Small intestine (tissue), 7 donors: ENCODE measurements around the gene DAB2. TPM values are rescaled to one million over a fixed set of nuclear protein-coding genes. Genes with fewer than 3 reads are reported as not detected.
A peak's percentile ranks its signal among the peaks of the same experiment; 100 is the strongest.

Experiments used
- DNase-seq, 2 donors: peaks; one replicate each; pipeline versions ENCODE4 v3.0.0 to v3.0.0-alpha.2; 2013
- FAIRE-seq: peaks from 2 replicates; lab custom pipeline; 2012; peaks lifted over from hg19 to GRCh38; lab: Jason Lieb, UNC
- H3K27ac ChIP-seq, 3 donors: one replicate each; pipeline ENCODE4 v1.5.1; 2013; ENCODE audit warnings: low read length in 2 of 3, mild to moderate bottlenecking in 2 of 3, control low read depth in 1 of 3, inconsistent platforms in 1 of 3, low read depth in 1 of 3, moderate library complexity in 1 of 3
- H3K27me3 ChIP-seq, 3 donors: one replicate each; pipeline ENCODE4 v1.6.1; 2013; ENCODE audit warnings: low read length in 3 of 3, inconsistent platforms in 1 of 3; ENCODE audit not compliant: control insufficient read depth in 3 of 3, insufficient read depth in 3 of 3
- H3K36me3 ChIP-seq, 3 donors: one replicate each; pipeline ENCODE4 v1.6.1; 2013; ENCODE audit warnings: low read length in 3 of 3, inconsistent platforms in 1 of 3, low read depth in 1 of 3, mild to moderate bottlenecking in 1 of 3, moderate library complexity in 1 of 3; ENCODE audit not compliant: control insufficient read depth in 3 of 3, insufficient read depth in 2 of 3
- H3K4me1 ChIP-seq, 3 donors: one replicate each; pipeline ENCODE4 v1.6.1; 2013; ENCODE audit warnings: low read length in 2 of 3, inconsistent platforms in 1 of 3, low read depth in 1 of 3, mild to moderate bottlenecking in 1 of 3, moderate library complexity in 1 of 3; ENCODE audit not compliant: control insufficient read depth in 3 of 3, insufficient read depth in 2 of 3
- H3K4me3 ChIP-seq, 3 donors: one replicate each; pipeline ENCODE4 v1.5.1; 2013; ENCODE audit warnings: low read length in 3 of 3, control low read depth in 1 of 3, inconsistent platforms in 1 of 3, low read depth in 1 of 3, mild to moderate bottlenecking in 1 of 3, moderate library complexity in 1 of 3
- H3K9me3 ChIP-seq, 2 donors: one replicate each; pipeline ENCODE4 v1.6.1; 2013; ENCODE audit warnings: low read depth in 1 of 2, low read length in 1 of 2; ENCODE audit not compliant: control insufficient read depth in 2 of 2, insufficient read depth in 1 of 2
- WGBS, 3 donors: extraction: QIAGEN DNeasy Blood & Tissue Kit; methylation state at CpG; one replicate each; pipeline ENCODE4 v1.1.7; 2013; 5-methylcytosine and 5-hydroxymethylcytosine counted together
- polyA plus RNA-seq, 4 donors: library from polyadenylated mRNA; stranded (reverse) in 3 of 4; unstranded in 1 of 4; fragments of 200-250 nt in 3 of 4; fragments of 120-200 nt in 1 of 4; gene quantifications; one replicate each; pipeline versions ENCODE4 v1.2.1 to v1.2.3, GENCODE V29; 2013
- donor health status: healthy with polysubstance abuse.
- donor health status: control.
- donor health status: control.
- donor health status: Bipolar disorder and iron deficiency.
- donor health status: healthy.

The DAB2 gene
- polyA plus RNA-seq, 4 donors, result 1.1 to 201 (median 9.9) TPM

DNA sequence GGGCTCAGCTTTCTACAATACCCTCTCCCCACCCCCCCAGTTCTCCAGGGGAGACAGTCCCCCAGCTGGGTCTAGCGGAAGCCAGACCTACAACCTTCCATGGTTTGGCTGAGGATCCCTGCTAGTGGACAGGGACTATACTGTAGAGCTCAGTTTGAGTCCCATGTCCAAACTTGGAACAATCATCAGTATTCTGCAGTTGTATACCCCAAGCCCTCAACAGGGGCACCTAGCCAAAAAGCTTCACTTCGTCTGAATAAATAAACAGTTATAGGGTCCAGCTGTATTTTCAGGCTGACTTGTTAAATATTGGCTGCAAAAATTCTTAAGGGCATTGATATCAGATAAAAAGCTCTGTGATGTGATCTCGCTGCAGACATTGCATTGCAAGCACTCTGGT, 45.1 kb downstream of the DAB2 start:
- Histone ChIP-seq H3K9me3 (no peaks in the 10 kb centered on the region), H3K27ac (no peak overlapping the region), H3K4me1 (peaks cover 0 to 5% (median 0%) of the 10 kb centered on the region in 3 donors), H3K36me3 (peaks cover 0 to 36% (median 0%) of the 10 kb centered on the region in 3 donors), H3K4me3 (no peak overlapping the region), H3K27me3 (peaks cover 0 to 3% (median 0%) of the 10 kb centered on the region in 3 donors)
- FAIRE-seq (no peak), DNase-seq (no peak)
- WGBS, 3 donors, result 69 to 91% (median 82%) methylated on average over 3 of the region's 3 CpGs

DNA sequence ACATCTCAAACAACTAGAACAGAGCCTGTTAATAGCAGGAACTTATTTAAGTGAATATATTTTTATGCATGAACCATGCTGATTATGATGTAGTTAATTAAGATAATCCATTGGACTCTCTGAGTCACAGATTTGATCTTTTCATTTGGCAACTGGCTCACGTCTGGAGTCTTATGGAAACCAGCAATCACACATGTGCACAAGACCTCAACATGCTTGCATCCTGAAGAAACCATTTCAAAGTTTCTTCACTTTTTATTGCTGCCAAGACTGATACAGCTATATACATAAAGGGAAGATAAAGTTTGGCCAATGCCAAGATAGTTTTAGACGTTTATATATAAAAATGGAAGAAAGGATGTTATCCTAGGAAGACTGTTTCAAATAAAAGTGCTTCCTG, 47.2 kb downstream of the DAB2 start:
- Histone ChIP-seq H3K4me1 (peaks cover 0 to 14% (median 0%) of the 10 kb centered on the region in 3 donors), H3K27me3 (no peaks in the 10 kb centered on the region), H3K4me3 (no peak overlapping the region), H3K9me3 (no peaks in the 10 kb centered on the region), H3K36me3 (peaks cover 0 to 32% (median 0%) of the 10 kb centered on the region in 3 donors), H3K27ac (no peak overlapping the region)
- DNase-seq (no peak), FAIRE-seq (no peak)
- WGBS, 3 donors, result 42 to 46% (median 43%) methylated on average over 2 of the region's 2 CpGs

DNA sequence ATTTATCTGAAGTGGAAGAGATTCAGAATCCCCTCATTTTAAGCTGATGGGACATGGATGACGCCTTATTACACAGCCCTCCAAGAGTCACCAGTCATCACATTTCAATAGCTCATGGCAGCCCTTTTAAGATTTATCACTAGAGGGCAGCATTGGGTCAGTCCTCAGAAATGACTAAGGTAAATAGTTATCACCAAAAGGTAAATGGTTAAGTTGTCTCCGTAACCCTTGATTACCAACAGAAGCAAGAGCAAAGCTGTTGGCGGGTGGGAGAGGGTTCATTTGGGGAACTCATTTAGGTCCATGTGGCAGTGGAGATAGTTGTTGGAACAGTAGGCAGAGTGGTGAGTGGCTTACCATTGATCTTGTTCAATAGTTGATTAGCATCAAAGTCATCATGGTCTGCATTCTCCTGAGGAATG, 48.5 kb downstream of the DAB2 start:
- Histone ChIP-seq H3K9me3 (no peaks in the 10 kb centered on the region), H3K4me1 (peaks cover 0 to 14% (median 0%) of the 10 kb centered on the region in 3 donors), H3K27me3 (no peaks in the 10 kb centered on the region), H3K27ac (no peak overlapping the region), H3K36me3 (peaks cover 0 to 28% (median 0%) of the 10 kb centered on the region in 3 donors), H3K4me3 (no peak overlapping the region)
- FAIRE-seq, result no peak
- WGBS, 3 donors, result 17 to 54% (median 25%) methylated on average over 3 of the region's 3 CpGs
- peak; percentile 55 to 74 for DNase-seq

DNA sequence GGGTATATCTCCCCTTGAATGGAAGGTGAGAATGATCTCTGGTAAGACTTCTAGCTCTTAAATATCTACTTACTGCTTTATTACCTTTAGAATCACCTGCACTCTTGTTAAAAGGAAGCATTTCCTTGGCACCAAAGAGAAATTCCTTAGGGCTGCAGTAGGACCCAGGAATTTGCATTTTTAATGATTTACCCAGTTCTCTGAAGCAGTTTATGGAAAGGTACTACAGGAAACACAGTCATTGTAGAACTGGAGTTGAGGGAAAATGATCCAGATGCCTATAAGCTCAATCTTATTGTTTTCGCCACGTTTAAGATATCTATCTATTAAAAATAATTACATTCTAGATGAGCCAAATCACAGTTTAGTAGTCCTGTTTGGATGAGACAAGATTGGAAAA, 51.0 kb downstream of the DAB2 start:
- Histone ChIP-seq H3K4me1 (peaks cover 0 to 22% (median 0%) of the 10 kb centered on the region in 3 donors), H3K4me3 (no peak overlapping the region), H3K27ac (peak overlapping the region in 1 of 3 donors; percentile 59), H3K27me3 (no peaks in the 10 kb centered on the region), H3K9me3 (no peaks in the 10 kb centered on the region), H3K36me3 (peaks cover 0 to 19% (median 0%) of the 10 kb centered on the region in 3 donors)
- WGBS, 3 donors, result 39 to 65% (median 45%) methylated on average over 2 of the region's 2 CpGs
- no peak for FAIRE-seq
- DNase-seq, result peak; percentile 5 to 67

DNA sequence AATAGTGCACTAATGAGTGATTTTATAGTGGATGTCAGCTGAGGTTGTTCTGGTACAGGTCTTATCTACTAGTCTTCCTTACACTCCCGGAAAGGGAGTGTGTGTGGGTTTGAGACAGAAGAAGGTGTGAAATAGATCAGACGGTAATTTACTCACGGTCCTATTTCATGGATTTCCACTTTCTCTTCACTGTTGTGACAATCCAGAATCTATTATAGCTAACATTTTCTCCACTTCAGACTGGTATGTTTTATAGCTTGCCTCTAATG, 53.5 kb downstream of the DAB2 start:
- FAIRE-seq (no peak), DNase-seq (no peak)
- H3K36me3 ChIP-seq, result peaks cover 0 to 7% (median 0%) of the 10 kb centered on the region in 3 donors
- 20 to 61% (median 42%) methylated on average over 3 of the region's 3 CpGs for WGBS, 3 donors
- no peak overlapping the region for H3K4me3 ChIP-seq
- no peaks in the 10 kb centered on the region for H3K27me3 ChIP-seq
- H3K4me1 ChIP-seq, result peaks cover 0 to 22% (median 0%) of the 10 kb centered on the region in 3 donors
- no peaks in the 10 kb centered on the region for H3K9me3 ChIP-seq
- H3K27ac ChIP-seq, result no peak overlapping the region

DNA sequence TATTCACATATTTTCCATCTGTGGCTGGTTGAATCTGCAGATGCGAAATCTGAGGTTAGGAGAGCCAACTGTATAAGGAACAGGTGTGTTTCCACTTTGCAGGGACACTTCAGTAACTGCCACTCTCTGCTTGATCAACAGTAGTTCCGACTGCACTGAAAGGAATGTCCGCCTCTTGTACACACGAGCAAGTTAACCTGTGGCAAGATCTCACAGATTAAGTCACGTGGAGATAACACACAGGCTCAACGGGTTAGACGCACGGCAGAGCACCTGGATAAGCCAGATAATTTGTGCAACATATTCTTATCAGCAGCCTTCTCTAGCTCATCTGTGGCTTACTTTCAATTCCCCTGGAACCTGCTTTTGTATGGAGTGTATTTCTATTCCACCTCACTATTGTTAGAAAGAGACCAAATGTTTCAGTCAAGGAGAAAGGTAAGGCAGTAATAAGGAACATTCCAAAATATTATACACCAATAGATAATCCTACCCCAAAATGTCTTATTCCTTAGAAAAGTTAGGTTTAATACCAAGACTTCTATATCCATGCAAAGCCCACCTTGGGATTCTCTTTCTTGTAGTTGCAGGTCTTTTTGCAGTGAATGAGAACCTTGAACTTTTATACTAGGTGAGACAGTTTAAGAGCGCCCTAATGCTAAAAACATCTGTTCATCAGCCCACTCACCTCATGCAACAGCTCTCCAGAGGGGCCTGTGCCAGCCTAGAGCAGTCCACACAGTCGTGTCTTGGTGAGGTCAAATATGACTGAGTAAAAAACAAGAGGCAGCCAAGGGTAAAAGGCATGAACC, 54.0 kb downstream of the DAB2 start:
- peaks cover 0 to 6% (median 0%) of the 10 kb centered on the region in 3 donors for H3K36me3 ChIP-seq
- peak overlapping the region in 1 of 3 donors; percentile 9 for H3K27ac ChIP-seq
- 13 to 55% (median 33%) methylated on average over 10 of the region's 10 CpGs for whole genome bisulfite sequencing, 3 donors
- no peaks in the 10 kb centered on the region for H3K9me3 ChIP-seq
- no peak overlapping the region for H3K4me3 ChIP-seq
- FAIRE-seq, result no peak
- H3K27me3 ChIP-seq, result no peaks in the 10 kb centered on the region
- H3K4me1 ChIP-seq, result peaks cover 0 to 22% (median 0%) of the 10 kb centered on the region in 3 donors
- peak; percentile 62 to 75 for DNase-seq

DNA sequence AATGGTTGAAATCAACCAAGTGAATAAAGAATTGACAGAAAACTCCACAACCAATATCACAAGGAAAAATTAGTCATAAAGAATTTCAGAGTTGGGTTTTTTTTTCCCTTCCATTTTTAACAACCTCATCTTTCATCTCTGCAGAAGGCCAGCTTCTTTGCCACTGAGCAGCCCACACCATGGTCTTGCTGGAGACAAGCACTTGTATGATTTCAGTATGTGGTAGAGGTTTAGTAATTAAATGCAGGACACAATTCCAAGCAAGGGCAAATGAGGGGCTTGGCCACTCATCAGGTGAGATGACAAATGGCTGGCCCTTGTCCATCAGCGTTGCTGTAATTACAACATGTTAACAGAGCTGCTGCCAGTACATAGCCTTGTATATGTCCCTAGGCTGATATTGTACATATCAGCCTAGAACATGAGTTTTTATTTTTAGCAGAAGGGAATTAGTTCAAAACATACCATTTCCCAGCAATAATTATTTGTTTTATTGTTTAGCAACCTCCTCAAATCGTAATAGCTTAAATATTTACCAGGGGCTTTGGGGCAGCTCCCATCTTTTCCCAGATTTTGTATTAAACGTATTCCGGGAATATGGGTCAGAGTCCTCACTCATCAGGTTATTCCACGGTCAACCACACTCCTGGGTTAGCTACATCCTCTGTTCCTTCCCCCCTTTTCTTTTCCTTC, 55.5 kb downstream of the DAB2 start:
- peaks cover 0 to 15% (median 0%) of the 10 kb centered on the region in 3 donors for H3K4me1 ChIP-seq
- H3K27ac ChIP-seq, result no peak overlapping the region
- DNase-seq (no peak), FAIRE-seq (no peak)
- peaks cover 0 to 2% (median 0%) of the 10 kb centered on the region in 3 donors for H3K36me3 ChIP-seq
- WGBS, 3 donors, result 67 to 78% (median 77%) methylated on average over 5 of the region's 5 CpGs
- no peaks in the 10 kb centered on the region for H3K27me3 ChIP-seq
- H3K9me3 ChIP-seq, result no peaks in the 10 kb centered on the region
- H3K4me3 ChIP-seq, result no peak overlapping the region

DNA sequence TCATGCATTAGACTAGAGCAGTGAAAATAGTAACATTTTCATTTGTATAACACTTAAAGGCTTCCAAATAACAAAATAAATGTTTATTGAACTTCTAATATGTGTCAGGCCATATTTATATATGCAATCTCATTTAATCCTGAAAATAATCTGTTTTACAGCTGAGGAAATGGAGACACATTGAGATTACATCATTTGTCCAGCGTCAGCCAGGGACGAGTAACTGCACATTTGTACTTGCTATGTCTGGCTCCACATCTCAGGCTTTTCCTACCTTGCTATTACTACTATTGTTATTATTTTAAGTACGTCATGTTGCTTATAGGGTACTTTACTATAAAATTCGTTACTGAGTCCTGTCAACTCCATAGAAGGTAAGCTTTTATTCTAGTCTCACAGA, 56.7 kb downstream of the DAB2 start:
- no peak overlapping the region for H3K4me3 ChIP-seq
- peaks cover 0 to 8% (median 0%) of the 10 kb centered on the region in 3 donors for H3K4me1 ChIP-seq
- no peaks in the 10 kb centered on the region for H3K9me3 ChIP-seq
- WGBS, 3 donors, result 61 to 87% (median 80%) methylated on average over 4 of the region's 4 CpGs
- DNase-seq (no peak), FAIRE-seq (no peak)
- no peaks in the 10 kb centered on the region for H3K27me3 ChIP-seq
- H3K36me3 ChIP-seq, result peaks cover 0 to 2% (median 0%) of the 10 kb centered on the region in 3 donors
- no peak overlapping the region for H3K27ac ChIP-seq
